Prostate gland (tissue), 2 donors: ENCODE data around the gene PIK3R2. TPM values are rescaled to one million over a fixed set of nuclear protein-coding genes. Genes with fewer than 3 reads are reported as not detected.

ENCODE experiments used
- DNase-seq: peaks from one replicate; pipeline ENCODE4 v3.0.0-alpha.2; 2019; ENCODE audit warnings: low spot score
- H3K27ac ChIP-seq, 2 donors: fragments of 200-600 bp; sonication (generic); 2 replicates each; pipeline ENCODE4 v1.5.1; 2017 to 2019
- H3K27me3 ChIP-seq: fragments of 200-600 bp; sonication (generic); replicated peaks from 2 replicates; pipeline ENCODE4 v1.5.1; 2019; ENCODE audit not compliant: insufficient read depth
- H3K36me3 ChIP-seq, 2 donors: fragments of 200-600 bp; sonication (generic); 1 replicate in 1 of 2; 2 replicates in 1 of 2; pipeline versions ENCODE4 v1.5.1 to v1.8.1; 2017 to 2019
- H3K4me1 ChIP-seq: fragments of 200-600 bp; sonication (generic); replicated peaks from 2 replicates; pipeline ENCODE4 v1.5.1; 2019
- H3K4me3 ChIP-seq, 2 donors: fragments of 200-600 bp; sonication (generic); 2 replicates each; pipeline ENCODE4 v1.5.1; 2017 to 2019
- H3K9me3 ChIP-seq: fragments of 200-600 bp; sonication (generic); 2 replicates; pipeline ENCODE4 v1.5.1; 2017
- POLR2A ChIP-seq: fragments of 450-650 bp; IDR thresholded peaks from one replicate; pipeline ENCODE4 v1.6.1; 2016; ENCODE audit warnings: antibody characterized with exemption, mild to moderate bottlenecking
- POLR2AphosphoS5 ChIP-seq: sonication (generic); formaldehyde crosslinking; IDR thresholded peaks from one replicate; pipeline ENCODE4 v1.6.1; 2017; ENCODE audit warnings: antibody characterized with exemption
- WGBS: methylation state at CpG from one replicate; pipeline ENCODE4 v1.1.5; 2018; 5-methylcytosine and 5-hydroxymethylcytosine counted together
- intact Hi-C: fragments of 100-400 bp; cut with DNase I; formaldehyde crosslinking; loops from one replicate; pipeline ENCODE4 v1.14.2; 2022
- total RNA-seq, 2 donors: library from RNA; depleted of rRNA; stranded (reverse); fragments of >200 nt; gene quantifications; one replicate each; pipeline ENCODE4 v1.1.0, GENCODE V29; 2016
- TF ChIP-seq, protein P1 (sequence below), 4 experiments: fragments of 200-600 bp in 2 of 4; fragments of 450-650 bp in 2 of 4; sonication (generic) in 2 of 4; IDR thresholded peaks; 1 replicate in 3 of 4; 2 replicates in 1 of 4; pipeline ENCODE4 v1.5.1; 2016 to 2019; ENCODE audit warnings: antibody characterized with exemption in 4 of 4, mild to moderate bottlenecking in 2 of 4, moderate library complexity in 2 of 4

The PIK3R2 gene
- total RNA-seq, 2 donors from 2014 or later: 41.3 to 71.6 TPM

DNA sequence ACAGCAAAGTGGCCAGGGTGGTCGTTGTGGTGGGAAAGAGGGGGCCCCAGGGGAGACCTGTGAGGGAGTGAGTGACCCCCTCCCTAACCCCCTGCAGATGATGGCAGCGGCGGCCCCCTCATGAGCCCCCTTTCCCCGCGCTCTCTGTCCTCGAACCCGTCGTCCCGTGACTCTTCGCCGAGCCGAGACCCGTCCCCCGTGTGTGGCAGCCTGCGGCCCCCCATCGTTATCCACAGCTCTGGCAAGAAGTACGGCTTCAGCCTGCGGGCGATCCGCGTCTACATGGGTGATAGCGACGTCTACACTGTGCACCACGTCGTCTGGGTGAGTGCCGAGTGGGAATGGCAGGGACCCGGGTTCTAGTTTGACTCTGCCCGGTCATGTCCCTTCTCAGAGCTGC, 8.1 kb upstream of the PIK3R2 start:
- Histone ChIP-seq H3K27me3 (no peaks in the 10 kb centered on the region), H3K4me1 (no peaks in the 10 kb centered on the region), H3K4me3 (no peak overlapping the region), H3K36me3 (peaks cover 0 to 15% of the 10 kb centered on the region in 2 donors), H3K9me3 (no peaks in the 10 kb centered on the region), H3K27ac (no peak overlapping the region)
- WGBS: 97% methylated on average over 28 of the region's 28 CpGs
- TF ChIP-seq, protein P1, sequence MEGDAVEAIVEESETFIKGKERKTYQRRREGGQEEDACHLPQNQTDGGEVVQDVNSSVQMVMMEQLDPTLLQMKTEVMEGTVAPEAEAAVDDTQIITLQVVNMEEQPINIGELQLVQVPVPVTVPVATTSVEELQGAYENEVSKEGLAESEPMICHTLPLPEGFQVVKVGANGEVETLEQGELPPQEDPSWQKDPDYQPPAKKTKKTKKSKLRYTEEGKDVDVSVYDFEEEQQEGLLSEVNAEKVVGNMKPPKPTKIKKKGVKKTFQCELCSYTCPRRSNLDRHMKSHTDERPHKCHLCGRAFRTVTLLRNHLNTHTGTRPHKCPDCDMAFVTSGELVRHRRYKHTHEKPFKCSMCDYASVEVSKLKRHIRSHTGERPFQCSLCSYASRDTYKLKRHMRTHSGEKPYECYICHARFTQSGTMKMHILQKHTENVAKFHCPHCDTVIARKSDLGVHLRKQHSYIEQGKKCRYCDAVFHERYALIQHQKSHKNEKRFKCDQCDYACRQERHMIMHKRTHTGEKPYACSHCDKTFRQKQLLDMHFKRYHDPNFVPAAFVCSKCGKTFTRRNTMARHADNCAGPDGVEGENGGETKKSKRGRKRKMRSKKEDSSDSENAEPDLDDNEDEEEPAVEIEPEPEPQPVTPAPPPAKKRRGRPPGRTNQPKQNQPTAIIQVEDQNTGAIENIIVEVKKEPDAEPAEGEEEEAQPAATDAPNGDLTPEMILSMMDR (IDR thresholded peaks at IDR 0.05): no peak
- no peak for TF ChIP-seq POLR2AphosphoS5
- no peak for TF ChIP-seq POLR2A
- intact Hi-C loops: no loop called here
- no peak for DNase-seq

- TF ChIP-seq, protein P1 (IDR thresholded peaks at IDR 0.05): no peak
- TF ChIP-seq POLR2AphosphoS5 (no peak), POLR2A (no peak)
- H3K27ac ChIP-seq: no peak overlapping the region
- peaks cover 0 to 15% of the 10 kb centered on the region in 2 donors for H3K36me3 ChIP-seq
- no peaks in the 10 kb centered on the region for H3K9me3 ChIP-seq
- intact Hi-C loops: no loop called here
- H3K4me1 ChIP-seq: no peaks in the 10 kb centered on the region
- H3K4me3 ChIP-seq: no peak overlapping the region
- 96% methylated on average over 16 of the region's 19 CpGs for WGBS
- no peaks in the 10 kb centered on the region for H3K27me3 ChIP-seq
- DNase-seq: no peak
Measured at GRCh38 chr19:18145391-18145999, 7.5 kb upstream of the PIK3R2 start.

DNA sequence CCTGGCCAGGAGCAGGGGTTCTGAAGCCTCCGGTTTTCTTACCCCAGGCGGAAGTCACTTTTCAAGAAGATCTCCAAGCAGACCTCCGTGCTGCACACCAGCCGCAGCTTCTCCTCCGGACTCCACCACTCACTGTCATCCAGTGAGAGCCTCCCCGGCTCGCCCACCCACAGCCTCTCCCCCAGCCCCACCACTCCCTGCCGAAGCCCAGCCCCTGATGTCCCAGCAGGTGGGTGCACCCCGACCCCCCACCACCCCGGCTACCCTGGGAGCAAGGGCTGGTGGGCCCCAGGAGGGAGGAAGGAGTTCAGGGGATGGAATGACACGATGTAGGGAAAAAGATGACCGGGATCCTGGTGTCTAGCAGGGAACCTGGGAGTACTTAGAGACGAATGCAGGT, 5.6 kb upstream of the PIK3R2 start:
- H3K4me3 ChIP-seq: no peak overlapping the region
- 93% methylated on average over 13 of the region's 13 CpGs for WGBS
- H3K9me3 ChIP-seq: no peaks in the 10 kb centered on the region
- no peaks in the 10 kb centered on the region for H3K27me3 ChIP-seq
- no peaks in the 10 kb centered on the region for H3K4me1 ChIP-seq
- H3K27ac ChIP-seq: no peak overlapping the region
- TF ChIP-seq, protein P1 (IDR thresholded peaks at IDR 0.05): no peak
- no peak for TF ChIP-seq POLR2A
- no peak for TF ChIP-seq POLR2AphosphoS5
- H3K36me3 ChIP-seq: peaks cover 0 to 15% of the 10 kb centered on the region in 2 donors
- DNase-seq: no peak
- intact Hi-C loops: no loop called here

- Histone ChIP-seq H3K4me1 (peaks cover 4% of the 10 kb centered on the region), H3K36me3 (peaks cover 0 to 15% of the 10 kb centered on the region in 2 donors), H3K27ac (no peak overlapping the region), H3K9me3 (no peaks in the 10 kb centered on the region), H3K4me3 (no peak overlapping the region), H3K27me3 (no peaks in the 10 kb centered on the region)
- 87% methylated on average over 11 of the region's 16 CpGs for WGBS
- no peak for DNase-seq
- TF ChIP-seq POLR2AphosphoS5: no peak
- intact Hi-C loops: no loop called here
Measured at GRCh38 chr19:18149596-18149975, 3.4 kb upstream of the PIK3R2 start.

DNA sequence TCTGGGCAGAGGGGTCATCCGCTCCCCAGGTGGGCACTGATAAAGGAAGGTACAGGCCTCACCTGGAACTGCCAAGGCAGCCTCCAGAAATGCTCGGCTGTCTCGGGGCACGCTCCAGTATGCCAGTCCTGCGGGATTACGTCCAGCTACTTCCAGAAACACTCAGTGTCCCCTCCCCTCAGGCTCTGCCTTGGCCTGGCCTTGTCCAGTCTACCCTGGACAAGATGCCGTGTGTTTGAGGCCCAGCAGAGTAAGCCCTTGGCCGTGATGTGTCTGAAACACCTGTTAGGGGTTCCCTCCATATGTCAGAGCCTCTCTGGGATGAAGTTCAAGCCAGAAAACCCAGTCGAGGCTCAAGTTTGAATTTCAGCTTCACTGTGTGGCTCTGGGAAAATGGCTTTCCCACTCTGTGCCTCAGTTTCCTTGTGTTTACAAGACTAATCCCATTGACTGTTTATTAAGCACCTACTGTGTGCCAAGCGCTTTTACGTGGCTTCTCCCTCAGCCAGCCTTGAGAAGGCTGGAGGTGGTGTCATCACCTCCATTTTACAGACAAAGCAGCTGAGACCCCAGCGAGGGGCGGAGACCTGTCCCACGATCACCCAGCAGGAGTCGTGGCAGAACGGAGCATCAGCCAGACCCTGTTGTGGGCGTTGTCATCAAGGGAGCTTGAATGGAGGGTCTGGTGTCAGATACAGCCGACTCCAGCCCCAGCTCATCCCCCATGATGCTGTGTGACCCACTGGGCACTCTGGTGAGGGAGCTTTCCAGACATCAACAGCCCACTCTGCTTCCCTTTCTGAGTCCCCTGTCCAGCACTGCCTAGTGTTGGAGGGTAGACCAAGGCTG, 2.0 kb upstream of the PIK3R2 start:
- intact Hi-C loops: loop anchor here (5.0 to 10.0 kb wide), 2 partner anchors 34 to 146 kb away; partner anchors contain the start of gene ARRDC2
- DNase-seq: no peak
- H3K36me3 ChIP-seq: peaks cover 0 to under 1% of the 10 kb centered on the region in 2 donors
- no peaks in the 10 kb centered on the region for H3K27me3 ChIP-seq
- 85% methylated on average over 18 of the region's 18 CpGs for WGBS
- no peaks in the 10 kb centered on the region for H3K9me3 ChIP-seq
- TF ChIP-seq POLR2A (no peak), POLR2AphosphoS5 (no peak)
- TF ChIP-seq, protein P1 (IDR thresholded peaks at IDR 0.05): no peak
- no peak overlapping the region for H3K4me3 ChIP-seq
- peaks cover 6% of the 10 kb centered on the region for H3K4me1 ChIP-seq
- no peak overlapping the region for H3K27ac ChIP-seq
